Hematopoietic multipotent progenitor cell treated with erythropoietin and hydrocortisone succinate and interleukin-3 and kit ligand, for 4 days (in vitro differentiated cells): Measurements from ENCODE around the gene PCDHB1.
A peak's percentile ranks its signal among the peaks of the same experiment; 100 is the strongest.
"Not testable (repeated sequence)": the region's sequence is repeated elsewhere in the genome, so short reads cannot be mapped to it uniquely, and the experiment has no call there.

Source experiments
- DNase-seq: peaks from one replicate; pipeline ENCODE4 v3.0.0-alpha.2; 2015

Gene PCDHB1

DNA sequence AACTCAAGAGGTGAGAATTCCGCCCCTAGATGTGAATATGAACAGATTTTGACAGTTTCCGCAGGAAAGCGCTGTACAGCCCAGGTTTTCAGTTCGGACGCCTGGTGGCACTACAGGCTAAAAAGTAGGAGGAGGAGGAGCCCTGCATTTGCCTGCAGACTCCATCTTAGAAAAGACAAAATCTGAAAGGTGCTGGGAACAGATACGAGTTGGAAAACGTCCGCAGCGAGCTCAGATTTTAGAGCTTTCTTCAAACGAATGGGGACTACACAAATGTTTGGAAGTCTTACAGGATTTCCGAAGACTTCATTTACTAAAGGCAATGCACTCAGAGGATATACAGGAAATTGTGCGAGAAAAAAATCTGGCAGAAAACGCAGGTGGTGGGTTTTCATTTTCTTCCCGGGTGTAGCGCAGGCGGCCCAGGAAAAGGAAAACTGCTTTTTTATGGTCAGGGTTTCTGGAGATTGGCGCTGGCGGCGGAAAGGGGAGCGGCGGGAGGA, 33.4 kb downstream of the PCDHB1 start:
- peak; percentile 49 for DNase-seq

DNA sequence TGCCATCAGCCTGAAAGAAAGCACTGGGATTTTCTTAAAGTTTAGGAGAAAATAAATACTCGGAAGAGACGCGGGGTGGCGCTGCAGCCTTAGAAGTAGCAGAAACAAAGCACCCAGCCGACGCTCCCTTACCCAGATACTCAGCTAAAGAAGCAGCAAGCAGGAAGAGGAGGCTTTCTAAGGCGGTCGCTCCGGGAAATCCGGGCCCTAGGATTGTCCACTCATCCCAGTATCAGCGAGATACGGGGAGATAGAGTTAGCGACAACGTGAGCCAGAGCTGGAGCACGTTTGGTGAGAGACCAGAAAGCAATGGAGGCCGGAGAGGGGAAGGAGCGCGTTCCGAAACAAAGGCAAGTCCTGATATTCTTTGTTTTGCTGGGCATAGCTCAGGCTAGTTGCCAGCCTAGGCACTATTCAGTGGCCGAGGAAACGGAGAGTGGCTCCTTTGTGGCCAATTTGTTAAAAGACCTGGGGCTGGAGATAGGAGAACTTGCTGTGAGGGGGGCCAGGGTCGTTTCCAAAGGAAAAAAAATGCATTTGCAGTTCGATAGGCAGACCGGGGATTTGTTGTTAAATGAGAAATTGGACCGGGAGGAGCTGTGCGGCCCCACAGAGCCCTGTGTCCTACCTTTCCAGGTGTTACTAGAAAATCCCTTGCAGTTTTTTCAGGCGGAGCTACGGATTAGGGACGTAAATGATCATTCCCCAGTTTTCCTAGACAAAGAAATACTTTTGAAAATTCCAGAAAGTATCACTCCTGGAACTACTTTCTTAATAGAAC, 43.5 kb downstream of the PCDHB1 start, which contains the start of gene PCDHB2:
TSS of gene PCDHB2 (plus strand) at position 135 of the 782 bp plus-strand sequence. CDS start at position 311, 176 bp downstream.
- peak; percentile 26 for DNase-seq

DNA sequence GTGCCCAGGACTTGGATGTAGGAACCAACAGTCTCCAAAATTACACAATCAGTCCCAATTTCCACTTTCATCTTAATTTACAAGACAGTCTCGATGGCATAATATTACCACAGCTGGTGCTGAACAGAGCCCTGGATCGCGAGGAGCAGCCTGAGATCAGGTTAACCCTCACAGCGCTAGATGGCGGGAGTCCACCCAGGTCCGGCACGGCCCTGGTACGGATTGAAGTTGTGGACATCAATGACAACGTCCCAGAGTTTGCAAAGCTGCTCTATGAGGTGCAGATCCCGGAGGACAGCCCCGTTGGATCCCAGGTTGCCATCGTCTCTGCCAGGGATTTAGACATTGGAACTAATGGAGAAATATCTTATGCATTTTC, 44.1 kb downstream of the PCDHB1 start:
- no peak for DNase-seq

DNA sequence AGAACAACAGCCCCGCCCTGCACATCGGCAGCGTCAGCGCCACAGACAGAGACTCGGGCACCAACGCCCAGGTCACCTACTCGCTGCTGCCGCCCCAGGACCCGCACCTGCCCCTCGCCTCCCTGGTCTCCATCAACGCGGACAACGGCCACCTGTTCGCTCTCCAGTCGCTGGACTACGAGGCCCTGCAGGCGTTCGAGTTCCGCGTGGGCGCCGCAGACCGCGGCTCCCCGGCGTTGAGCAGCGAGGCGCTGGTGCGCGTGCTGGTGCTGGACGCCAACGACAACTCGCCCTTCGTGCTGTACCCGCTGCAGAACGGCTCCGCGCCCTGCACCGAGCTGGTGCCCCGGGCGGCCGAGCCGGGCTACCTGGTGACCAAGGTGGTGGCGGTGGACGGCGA, 45.0 kb downstream of the PCDHB1 start:
- not testable (repeated sequence) for DNase-seq

DNA sequence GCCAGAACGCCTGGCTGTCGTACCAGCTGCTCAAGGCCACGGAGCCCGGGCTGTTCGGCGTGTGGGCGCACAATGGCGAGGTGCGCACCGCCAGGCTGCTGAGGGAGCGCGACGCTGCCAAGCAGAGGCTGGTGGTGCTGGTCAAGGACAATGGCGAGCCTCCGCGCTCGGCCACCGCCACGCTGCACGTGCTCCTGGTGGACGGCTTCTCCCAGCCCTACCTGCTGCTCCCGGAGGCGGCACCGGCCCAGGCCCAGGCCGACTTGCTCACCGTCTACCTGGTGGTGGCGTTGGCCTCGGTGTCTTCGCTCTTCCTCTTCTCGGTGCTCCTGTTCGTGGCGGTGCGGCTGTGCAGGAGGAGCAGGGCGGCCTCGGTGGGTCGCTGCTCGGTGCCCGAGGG, 45.4 kb downstream of the PCDHB1 start:
- not testable (repeated sequence) for DNase-seq

DNA sequence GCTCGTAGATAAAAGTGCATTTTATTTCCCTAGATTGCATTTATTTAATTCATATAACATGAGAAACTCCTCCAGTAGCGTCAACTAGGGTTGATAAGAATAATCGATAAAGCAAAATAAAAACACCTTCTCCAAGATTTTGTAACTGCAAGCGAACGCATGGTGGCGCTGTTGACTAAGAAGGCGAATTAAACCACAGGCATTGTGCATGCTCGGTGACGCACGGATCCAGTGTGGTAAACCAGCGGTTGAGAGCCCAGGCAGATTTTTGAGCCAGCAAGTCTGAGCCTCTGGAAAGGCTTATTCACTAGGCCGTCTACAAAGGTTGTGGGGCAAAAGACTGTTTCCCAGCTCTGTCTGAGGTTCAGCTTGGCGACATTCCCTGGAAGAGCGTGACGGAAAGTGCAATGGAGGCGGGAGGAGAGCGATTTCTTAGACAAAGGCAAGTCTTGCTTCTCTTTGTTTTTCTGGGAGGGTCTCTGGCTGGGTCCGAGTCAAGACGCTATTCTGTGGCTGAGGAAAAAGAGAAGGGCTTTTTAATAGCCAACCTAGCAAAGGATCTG, 49.1 kb downstream of the PCDHB1 start, which contains the start of gene PCDHB3:
TSS of gene PCDHB3 (plus strand) at position 231 of the 563 bp plus-strand sequence. CDS start at position 408, 177 bp downstream.
- peak; percentile 50 for DNase-seq

DNA sequence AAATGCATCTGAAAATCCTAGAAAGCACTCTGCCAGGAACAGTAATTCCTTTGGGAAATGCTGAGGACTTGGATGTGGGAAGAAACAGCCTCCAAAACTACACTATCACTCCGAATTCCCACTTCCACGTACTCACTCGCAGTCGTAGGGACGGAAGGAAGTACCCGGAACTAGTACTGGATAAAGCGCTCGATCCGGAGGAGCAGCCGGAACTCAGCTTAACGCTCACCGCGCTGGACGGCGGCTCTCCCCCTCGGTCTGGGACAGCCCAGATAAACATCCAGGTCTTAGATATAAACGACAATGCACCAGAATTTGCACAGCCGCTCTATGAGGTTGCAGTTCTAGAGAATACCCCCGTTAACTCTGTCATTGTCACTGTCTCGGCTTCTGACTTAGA, 49.9 kb downstream of the PCDHB1 start:
- DNase-seq, result no peak

DNA sequence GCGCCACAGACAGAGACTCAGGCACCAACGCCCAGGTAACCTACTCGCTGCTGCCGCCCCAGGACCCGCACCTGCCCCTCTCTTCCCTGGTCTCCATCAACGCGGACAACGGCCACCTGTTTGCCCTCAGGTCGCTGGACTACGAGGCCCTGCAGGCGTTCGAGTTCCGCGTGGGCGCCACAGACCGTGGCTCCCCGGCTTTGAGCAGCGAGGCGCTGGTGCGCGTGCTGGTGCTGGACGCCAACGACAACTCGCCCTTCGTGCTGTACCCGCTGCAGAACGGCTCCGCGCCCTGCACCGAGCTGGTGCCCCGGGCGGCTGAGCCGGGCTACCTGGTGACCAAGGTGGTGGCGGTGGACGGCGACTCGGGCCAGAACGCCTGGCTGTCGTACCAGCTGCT, 50.9 kb downstream of the PCDHB1 start:
- DNase-seq, result not testable (repeated sequence)

DNA sequence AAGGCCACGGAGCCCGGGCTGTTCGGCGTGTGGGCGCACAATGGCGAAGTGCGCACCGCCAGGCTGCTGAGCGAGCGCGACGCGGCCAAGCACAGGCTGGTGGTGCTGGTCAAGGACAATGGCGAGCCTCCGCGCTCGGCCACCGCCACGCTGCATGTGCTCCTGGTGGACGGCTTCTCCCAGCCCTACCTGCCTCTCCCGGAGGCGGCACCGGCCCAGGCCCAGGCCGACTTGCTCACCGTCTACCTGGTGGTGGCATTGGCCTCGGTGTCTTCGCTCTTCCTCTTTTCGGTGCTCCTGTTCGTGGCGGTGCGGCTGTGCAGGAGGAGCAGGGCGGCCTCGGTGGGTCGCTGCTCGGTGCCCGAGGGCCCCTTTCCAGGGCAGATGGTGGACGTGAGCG, 51.3 kb downstream of the PCDHB1 start:
- DNase-seq, result not testable (repeated sequence)

DNA sequence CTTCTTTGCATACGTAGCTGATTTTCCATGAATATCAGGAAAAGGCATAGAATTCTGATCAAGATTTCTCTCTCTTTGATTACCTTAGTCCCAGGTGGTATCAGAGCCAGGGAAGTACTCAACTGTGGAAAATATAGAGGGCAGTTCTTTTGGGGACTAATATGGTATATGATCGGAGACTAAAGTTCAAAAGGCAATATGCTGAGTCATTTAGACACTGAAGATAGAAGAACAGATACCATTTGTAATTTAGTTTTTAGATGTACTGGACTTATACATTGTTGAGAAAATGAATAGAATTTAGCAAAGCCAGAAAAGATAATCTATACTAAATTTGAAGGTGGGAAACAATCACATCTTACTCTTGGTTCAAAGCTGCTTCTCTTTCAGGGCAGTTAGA, 54.2 kb downstream of the PCDHB1 start:
- no peak for DNase-seq
